HG02973 (cell line): Measurements from ENCODE around the gene TM4SF4.
"Not testable (repeated sequence)": the region's sequence is repeated elsewhere in the genome, so short reads cannot be mapped to it uniquely, and the experiment has no call there.

ENCODE experiments used
- ATAC-seq: cut with Tn5 transposase; IDR thresholded peaks from one replicate; pipeline ENCODE4 v1.9.1; 2021; ENCODE audit warnings: moderate library complexity; ENCODE audit not compliant: unreplicated experiment

The TM4SF4 gene

GRCh38 chr3:149474250-149474817 lies at the start of gene TM4SF4:
TM4SF4 (plus strand) TSS chr3:149474697; CDS start chr3:149474878, 181 bp downstream.
- ATAC-seq: no peak

- ATAC-seq: no peak
Observed at GRCh38 chr3:149424918-149425317, 49.6 kb upstream of the TM4SF4 start.

- no peak for ATAC-seq
Observed at GRCh38 chr3:149426325-149426724, 48.2 kb upstream of the TM4SF4 start.

GRCh38 chr3:149428087-149428486 lies 46.4 kb upstream of the TM4SF4 start:
- ATAC-seq: no peak

- no peak for ATAC-seq
Observed at GRCh38 chr3:149430216-149430615, 44.3 kb upstream of the TM4SF4 start.

GRCh38 chr3:149432149-149432548 lies 42.3 kb upstream of the TM4SF4 start:
- no peak for ATAC-seq

- ATAC-seq: no peak
Observed at GRCh38 chr3:149435996-149436885, 38.3 kb upstream of the TM4SF4 start.

GRCh38 chr3:149437286-149437685 lies 37.2 kb upstream of the TM4SF4 start:
- no peak for ATAC-seq

- no peak for ATAC-seq
Observed at GRCh38 chr3:149437710-149438109, 36.8 kb upstream of the TM4SF4 start.

GRCh38 chr3:149438981-149439380 lies 35.5 kb upstream of the TM4SF4 start:
- no peak for ATAC-seq

- ATAC-seq: no peak
Observed at GRCh38 chr3:149441642-149442041, 32.9 kb upstream of the TM4SF4 start.

- no peak for ATAC-seq
Observed at GRCh38 chr3:149442043-149442442, 32.5 kb upstream of the TM4SF4 start.

- no peak for ATAC-seq
Observed at GRCh38 chr3:149442851-149443544, 31.5 kb upstream of the TM4SF4 start.

- ATAC-seq: no peak
Observed at GRCh38 chr3:149443545-149443912, 31.0 kb upstream of the TM4SF4 start.

GRCh38 chr3:149444867-149445266 lies 29.6 kb upstream of the TM4SF4 start:
- not testable (repeated sequence) for ATAC-seq

- no peak for ATAC-seq
Observed at GRCh38 chr3:149448331-149448831, 26.1 kb upstream of the TM4SF4 start.

- ATAC-seq: no peak
Observed at GRCh38 chr3:149449182-149449581, 25.3 kb upstream of the TM4SF4 start.

GRCh38 chr3:149449799-149450198 lies 24.7 kb upstream of the TM4SF4 start:
- ATAC-seq: no peak

- no peak for ATAC-seq
Observed at GRCh38 chr3:149450281-149450680, 24.2 kb upstream of the TM4SF4 start.

- no peak for ATAC-seq
Observed at GRCh38 chr3:149452036-149452435, 22.5 kb upstream of the TM4SF4 start.

- ATAC-seq: no peak
Observed at GRCh38 chr3:149453140-149453805, 21.2 kb upstream of the TM4SF4 start.
